IMR-90 (cell line): ENCODE measurements around the gene RPS6KA5. TPM values are rescaled to one million over a fixed set of nuclear protein-coding genes. Genes with fewer than 3 reads are reported as not detected.

Experiments used
- ATAC-seq: fragments of 200-7000 bp; cut with Tn5 transposase; 2 replicates; pipeline ENCODE4 v1.9.1; 2020; ENCODE audit warnings: low read depth, mild to moderate bottlenecking, moderate library complexity
- BruUV-seq: library from RNA; stranded (reverse); fragments of 400-500 nt; replicated peaks from 2 replicates; lab custom pipeline; 2021; lab: Mats Ljungman, UMichigan
- CTCF ChIA-PET: fragments of 300-600 bp; formaldehyde crosslinking; extraction: SDS; loops from one replicate; lab custom pipeline; 2021; ENCODE audit warnings: antibody characterized with exemption; lab: Yijun Ruan, JAX
- POLR2A ChIA-PET: fragments of 300-600 bp; sonication (Branson Sonifier 250); formaldehyde crosslinking; loops from one replicate; lab custom pipeline; 2022; ENCODE audit warnings: antibody characterized with exemption; ENCODE audit not compliant: unreplicated experiment; lab: Charles Lee
- DNase-seq: peaks from one replicate; pipeline ENCODE4 v3.0.0; 2013
- H2AFZ ChIP-seq: replicated peaks from 2 replicates; pipeline ENCODE3; 2013; ENCODE audit warnings: low read length, mild to moderate bottlenecking; ENCODE audit not compliant: poor library complexity
- H2AK5ac ChIP-seq: 2 replicates; pipeline ENCODE4 v1.6.1; 2013; ENCODE audit warnings: low read depth, low read length, inconsistent platforms
- H2AK9ac ChIP-seq: replicated peaks from 2 replicates; pipeline ENCODE3; 2013; ENCODE audit warnings: mild to moderate bottlenecking, low read depth, low read length, moderate library complexity; ENCODE audit not compliant: poor library complexity
- H2BK120ac ChIP-seq: 2 replicates; pipeline ENCODE4 v1.6.1; 2013; ENCODE audit warnings: low read depth, low read length, inconsistent platforms
- H2BK15ac ChIP-seq: 3 replicates; pipeline ENCODE4 v1.6.1; 2013; ENCODE audit warnings: low read depth, low read length, inconsistent platforms
- H2BK20ac ChIP-seq: 2 replicates; pipeline ENCODE4 v1.6.1; 2013; ENCODE audit warnings: low read depth, mild to moderate bottlenecking, inconsistent platforms, low read length, moderate library complexity
- H2BK5ac ChIP-seq: 2 replicates; pipeline ENCODE4 v1.6.1; 2013; ENCODE audit warnings: mild to moderate bottlenecking, low read depth, low read length, inconsistent platforms; ENCODE audit not compliant: poor library complexity, severe bottlenecking
- H3K14ac ChIP-seq: replicated peaks from 2 replicates; pipeline ENCODE4 v1.6.1; 2013; ENCODE audit warnings: low read depth, low read length, inconsistent platforms
- H3K18ac ChIP-seq: 2 replicates; pipeline ENCODE4 v1.6.1; 2013; ENCODE audit warnings: low read depth, low read length, control low read depth
- H3K23ac ChIP-seq: 2 replicates; pipeline ENCODE4 v1.6.1; 2013; ENCODE audit warnings: low read depth, low read length, inconsistent platforms
- H3K27ac ChIP-seq: 2 replicates; pipeline ENCODE4 v1.5.1; 2013; ENCODE audit warnings: mild to moderate bottlenecking, control low read depth, low read length; ENCODE audit not compliant: insufficient read depth
- H3K27me3 ChIP-seq: 2 replicates; pipeline ENCODE4 v1.6.1; 2013; ENCODE audit warnings: low read length; ENCODE audit not compliant: control insufficient read depth, insufficient read depth
- H3K36me3 ChIP-seq: 2 replicates; pipeline ENCODE4 v1.6.1; 2013; ENCODE audit warnings: low read length, mixed read lengths; ENCODE audit not compliant: control insufficient read depth, insufficient read depth
- H3K4ac ChIP-seq: 2 replicates; pipeline ENCODE4 v1.6.1; 2013; ENCODE audit warnings: low read depth, low read length, inconsistent platforms
- H3K4me1 ChIP-seq: 2 replicates; pipeline ENCODE4 v1.6.1; 2013; ENCODE audit warnings: low read length, mixed read lengths; ENCODE audit not compliant: control insufficient read depth, insufficient read depth
- H3K4me2 ChIP-seq: 2 replicates; pipeline ENCODE4 v1.6.1; 2013; ENCODE audit warnings: low read depth, mild to moderate bottlenecking, control low read depth, low read length, moderate library complexity
- H3K4me3 ChIP-seq: 2 replicates; pipeline ENCODE4 v1.5.1; 2013; ENCODE audit warnings: low read depth, mild to moderate bottlenecking, control low read depth, low read length, moderate library complexity; ENCODE audit not compliant: insufficient read depth
- H3K56ac ChIP-seq: 2 replicates; pipeline ENCODE4 v1.6.1; 2013; ENCODE audit warnings: low read length, inconsistent platforms; ENCODE audit not compliant: insufficient read depth; ENCODE audit errors: extremely low read depth
- H3K79me1 ChIP-seq, 2 experiments: 2 replicates each; pipeline ENCODE4 v1.6.1; 2013; ENCODE audit warnings: low read length in 2 of 2, inconsistent platforms in 1 of 2, low read depth in 1 of 2
- H3K9ac ChIP-seq: 2 replicates; pipeline ENCODE4 v1.6.1; 2013; ENCODE audit warnings: low read depth, low read length, control low read depth
- H3K9me1 ChIP-seq: 2 replicates; pipeline ENCODE4 v1.6.1; 2013; ENCODE audit warnings: low read length, inconsistent platforms; ENCODE audit not compliant: insufficient read depth
- H3K9me3 ChIP-seq: 2 replicates; pipeline ENCODE4 v1.6.1; 2013; ENCODE audit warnings: low read length; ENCODE audit not compliant: control insufficient read depth, insufficient read depth
- H4K20me1 ChIP-seq: 2 replicates; pipeline ENCODE4 v1.6.1; 2013; ENCODE audit warnings: low read length, inconsistent platforms; ENCODE audit not compliant: insufficient read depth
- H4K5ac ChIP-seq: 2 replicates; pipeline ENCODE4 v1.6.1; 2013; ENCODE audit warnings: mild to moderate bottlenecking, low read depth, low read length, control low read depth
- H4K8ac ChIP-seq, 2 experiments: 2 replicates each; pipeline ENCODE4 v1.6.1; 2013; ENCODE audit warnings: low read depth in 2 of 2, low read length in 2 of 2, control low read depth in 1 of 2, inconsistent platforms in 1 of 2
- H4K91ac ChIP-seq: 2 replicates; pipeline ENCODE4 v1.6.1; 2013; ENCODE audit warnings: low read depth, low read length, inconsistent platforms; ENCODE audit not compliant: insufficient read depth
- BHLHE40 ChIP-seq: fragments of 150-350 bp; IDR thresholded peaks from 2 replicates; pipeline ENCODE4 v1.6.1; 2016; ENCODE audit warnings: mild to moderate bottlenecking, low read depth, low read length
- CEBPB ChIP-seq: IDR thresholded peaks from 2 replicates; pipeline ENCODE4 v1.6.1; 2012; ENCODE audit warnings: low read depth, low read length, improper control_type of control experiment
- CHD1 ChIP-seq: IDR thresholded peaks from 2 replicates; pipeline ENCODE4 v1.6.1; 2012; ENCODE audit warnings: low read depth, low read length, improper control_type of control experiment
- CTCF ChIP-seq: conservative IDR thresholded peaks from 2 replicates; pipeline ENCODE4 v1.5.1; 2012; ENCODE audit warnings: mild to moderate bottlenecking, low read depth, low read length, improper control_type of control experiment
- ELK1 ChIP-seq: fragments of 150-350 bp; IDR thresholded peaks from 2 replicates; pipeline ENCODE4 v1.6.1; 2016; ENCODE audit warnings: low read depth, mild to moderate bottlenecking, low read length, moderate library complexity, borderline replicate concordance
- MAZ ChIP-seq: IDR thresholded peaks from 2 replicates; pipeline ENCODE4 v1.6.1; 2012; ENCODE audit warnings: low read depth, mild to moderate bottlenecking, low read length, improper control_type of control experiment, moderate library complexity, borderline replicate concordance
- POLR2A ChIP-seq: IDR thresholded peaks from 2 replicates; pipeline ENCODE4 v1.6.1; 2012; ENCODE audit warnings: mild to moderate bottlenecking, low read depth, low read length
- RCOR1 ChIP-seq: IDR thresholded peaks from 2 replicates; pipeline ENCODE4 v1.6.1; 2012; ENCODE audit warnings: mild to moderate bottlenecking, low read length, improper control_type of control experiment; ENCODE audit not compliant: insufficient replicate concordance
- RFX5 ChIP-seq: IDR thresholded peaks from 2 replicates; pipeline ENCODE4 v1.8.0; 2012; ENCODE audit warnings: low read depth, mild to moderate bottlenecking, low read length, moderate library complexity
- SMC3 ChIP-seq: fragments of 150-350 bp; IDR thresholded peaks from 2 replicates; pipeline ENCODE4 v1.6.1; 2016; ENCODE audit warnings: low read depth, mild to moderate bottlenecking, antibody characterized with exemption, low read length, moderate library complexity
- WGBS, 2 experiments: methylation state at CpG; one replicate each; pipeline versions ENCODE4 v1.1.5 to v1.1.7; 2013; ENCODE audit warnings: missing lambda C conversion rate in 2 of 2; ENCODE audit not compliant: insufficient read length in 1 of 2; ENCODE audit errors: extremely low coverage in 2 of 2; 5-methylcytosine and 5-hydroxymethylcytosine counted together
- dilution Hi-C: fragments of 300-500 bp; cut with HindIII; formaldehyde crosslinking; loops from one replicate; pipeline ENCODE4 v1.14.3; 2018; ENCODE audit warnings: low sequenced_read_pairs; ENCODE audit not compliant: unreplicated experiment
- in situ Hi-C: fragments of 300-500 bp; cut with MboI; formaldehyde crosslinking; loops from 3 replicates; pipeline ENCODE4 v1.14.3; 2019; ENCODE audit warnings: low sequenced_read_pairs, inconsistent platforms, mixed read lengths
- intact Hi-C: fragments of 100-400 bp; cut with micrococcal nuclease; formaldehyde crosslinking; loops from 2 replicates; pipeline ENCODE4 v1.10.0; 2022
- polyA plus RNA-seq, 3 experiments: library from polyadenylated mRNA; depleted of rRNA; stranded (reverse); fragments of >200 nt; gene quantifications; 2 replicates each; pipeline ENCODE4 v1.2.3, GENCODE V29; 2012; ENCODE audit warnings: low replicate concordance in 1 of 3
- total RNA-seq: library from RNA; depleted of rRNA; stranded (reverse); fragments of >200 nt; gene quantifications from 2 replicates; pipeline ENCODE4 v1.2.3, GENCODE V29; 2012
- TF ChIP-seq, protein P1 (sequence below): fragments of 150-350 bp; IDR thresholded peaks from 2 replicates; pipeline ENCODE4 v1.6.1; 2017; ENCODE audit warnings: mild to moderate bottlenecking, antibody characterized with exemption, low read length, low read depth

RPS6KA5 gene
- total and polyA plus RNA-seq, 2 of the 4 experiments (the other 2 are of a cell fraction) = 0.36 TPM

DNA sequence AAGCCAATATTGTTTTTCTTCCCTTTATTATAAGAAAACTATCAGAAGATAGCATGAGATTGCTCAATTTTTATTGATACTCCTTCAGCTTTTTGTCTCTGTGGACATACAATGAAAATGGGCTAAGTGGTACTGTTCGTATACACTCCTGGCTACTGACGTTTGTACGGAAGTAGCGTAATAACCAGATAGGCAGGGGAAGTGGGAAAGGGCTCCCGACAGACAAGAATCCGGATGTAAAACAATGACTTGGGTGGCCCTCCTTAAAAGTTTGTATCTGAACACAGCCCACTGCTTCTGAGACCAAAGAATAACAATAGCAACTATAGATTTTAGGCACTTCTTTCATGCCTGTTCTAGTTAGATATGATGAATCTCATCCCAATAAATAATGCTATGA lies 99.6 kb downstream of the RPS6KA5 start:
- TF ChIP-seq CEBPB (no peak), BHLHE40 (no peak), RFX5 (no peak), MAZ (no peak), ELK1 (no peak), POLR2A (no peak), CTCF (no peak), SMC3 (no peak), RCOR1 (no peak), CHD1 (no peak)
- TF ChIP-seq, protein P1, sequence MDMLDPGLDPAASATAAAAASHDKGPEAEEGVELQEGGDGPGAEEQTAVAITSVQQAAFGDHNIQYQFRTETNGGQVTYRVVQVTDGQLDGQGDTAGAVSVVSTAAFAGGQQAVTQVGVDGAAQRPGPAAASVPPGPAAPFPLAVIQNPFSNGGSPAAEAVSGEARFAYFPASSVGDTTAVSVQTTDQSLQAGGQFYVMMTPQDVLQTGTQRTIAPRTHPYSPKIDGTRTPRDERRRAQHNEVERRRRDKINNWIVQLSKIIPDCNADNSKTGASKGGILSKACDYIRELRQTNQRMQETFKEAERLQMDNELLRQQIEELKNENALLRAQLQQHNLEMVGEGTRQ = no peak
- WGBS, 2 experiments = 86% methylated on average over 4 of the region's 6 CpGs; no CpG with 5 or more reads in 1 of the 2 experiments
- BruUV-seq = no TSS peak

More for the DNA sequence above, 99.6 kb downstream of the RPS6KA5 start:
- DNase-seq (no peak), ATAC-seq (no peak)
- Histone ChIP-seq H3K18ac (no peak overlapping the region), H3K56ac (no peak overlapping the region), H2BK120ac (no peak overlapping the region), H4K8ac (no peak overlapping the region), H2AK9ac (no peak overlapping the region), H3K27ac (no peak overlapping the region), H3K4ac (no peak overlapping the region), H4K5ac (no peak overlapping the region), H3K9me1 (no peaks in the 10 kb centered on the region), H4K91ac (no peak overlapping the region), H3K14ac (no peak overlapping the region), H3K23ac (no peak overlapping the region), H2AK5ac (no peak overlapping the region), H2BK20ac (no peak overlapping the region), H3K36me3 (no peaks in the 10 kb centered on the region), H3K4me2 (no peak overlapping the region), H2BK15ac (no peak overlapping the region), H3K9ac (no peak overlapping the region), H2BK5ac (no peak overlapping the region), H3K4me3 (no peak overlapping the region), H2AFZ (no peak overlapping the region), H3K9me3 (no peaks in the 10 kb centered on the region), H4K20me1 (no peaks in the 10 kb centered on the region), H3K4me1 (no peaks in the 10 kb centered on the region), H3K79me1 (no peaks in the 10 kb centered on the region), H3K27me3 (no peaks in the 10 kb centered on the region)
- POLR2A ChIA-PET = interaction anchor here (0.6 kb wide), 1 partner anchor 115 kb away, joined by 3 read pairs; no protein-coding TSS in a partner anchor
- dilution Hi-C loops = no loop called here
- intact Hi-C loops = no loop called here
- in situ Hi-C loops = no loop called here
- CTCF ChIA-PET = no interaction called here
